Progenitor cell of endocrine pancreas (in vitro differentiated cells): ENCODE results near the gene TLK2. TPM values are rescaled to one million over a fixed set of nuclear protein-coding genes. Genes with fewer than 3 reads are reported as not detected.

Source experiments
- DNase-seq: peaks from one replicate; pipeline ENCODE4 v3.0.0; 2021; ENCODE audit warnings: low spot score; ENCODE audit not compliant: unreplicated experiment
- H3K27ac Mint-ChIP-seq: 2 replicates; pipeline ENCODE4 v1.8.0; 2021; ENCODE audit warnings: mild to moderate bottlenecking, moderate library complexity, mixed read lengths
- H3K27me3 Mint-ChIP-seq: 2 replicates; pipeline ENCODE4 v1.8.0; 2021; ENCODE audit warnings: mixed read lengths
- H3K36me3 Mint-ChIP-seq: 2 replicates; pipeline ENCODE4 v1.8.0; 2022; ENCODE audit warnings: mixed read lengths; ENCODE audit not compliant: insufficient read depth
- H3K4me1 Mint-ChIP-seq: 2 replicates; pipeline ENCODE4 v1.8.0; 2021; ENCODE audit warnings: low read depth, mixed read lengths
- H3K4me3 Mint-ChIP-seq: 2 replicates; pipeline ENCODE4 v1.8.0; 2021; ENCODE audit warnings: low read depth, mild to moderate bottlenecking, moderate library complexity, mixed read lengths
- H3K9me3 Mint-ChIP-seq: 2 replicates; pipeline ENCODE4 v1.8.0; 2021; ENCODE audit warnings: low read depth, mixed read lengths
- CTCF ChIP-seq: fragments of 200-600 bp; sonication (generic); IDR thresholded peaks from one replicate; pipeline ENCODE4 v1.5.0; 2021; ENCODE audit warnings: antibody characterized with exemption, mild to moderate bottlenecking; ENCODE audit not compliant: unreplicated experiment
- total RNA-seq: library from RNA; stranded (reverse); gene quantifications from 2 replicates; pipeline ENCODE4 v1.2.1, GENCODE V29; 2021

TLK2 gene
- total RNA-seq, 1 donor from 2014 or later: 70.1 TPM

GRCh38 chr17:62573480-62574117, 95.0 kb downstream of the TLK2 start:
- H3K27me3 Mint-ChIP-seq: no peaks in the 10 kb centered on the region
- H3K27ac Mint-ChIP-seq: no peak overlapping the region
- H3K36me3 Mint-ChIP-seq: peaks cover 17% of the 10 kb centered on the region
- H3K4me3 Mint-ChIP-seq: no peak overlapping the region
- no peak for DNase-seq
- H3K9me3 Mint-ChIP-seq: no peaks in the 10 kb centered on the region
- no peak for TF ChIP-seq CTCF
- peaks cover 4% of the 10 kb centered on the region for H3K4me1 Mint-ChIP-seq

- TF ChIP-seq CTCF: no peak
- Mint-ChIP-seq H3K36me3 (peaks cover 13% of the 10 kb centered on the region), H3K27me3 (no peaks in the 10 kb centered on the region), H3K4me3 (no peak overlapping the region), H3K9me3 (no peaks in the 10 kb centered on the region), H3K4me1 (peaks cover 4% of the 10 kb centered on the region), H3K27ac (no peak overlapping the region)
- DNase-seq: no peak
Observed at GRCh38 chr17:62576382-62576781, 97.8 kb downstream of the TLK2 start.

- DNase-seq: no peak
- no peaks in the 10 kb centered on the region for H3K27me3 Mint-ChIP-seq
- peaks cover 19% of the 10 kb centered on the region for H3K36me3 Mint-ChIP-seq
- H3K9me3 Mint-ChIP-seq: no peaks in the 10 kb centered on the region
- no peaks in the 10 kb centered on the region for H3K4me1 Mint-ChIP-seq
- no peak for TF ChIP-seq CTCF
- no peak overlapping the region for H3K27ac Mint-ChIP-seq
- no peak overlapping the region for H3K4me3 Mint-ChIP-seq
Observed at GRCh38 chr17:62578757-62579487, 100.3 kb downstream of the TLK2 start.

DNA sequence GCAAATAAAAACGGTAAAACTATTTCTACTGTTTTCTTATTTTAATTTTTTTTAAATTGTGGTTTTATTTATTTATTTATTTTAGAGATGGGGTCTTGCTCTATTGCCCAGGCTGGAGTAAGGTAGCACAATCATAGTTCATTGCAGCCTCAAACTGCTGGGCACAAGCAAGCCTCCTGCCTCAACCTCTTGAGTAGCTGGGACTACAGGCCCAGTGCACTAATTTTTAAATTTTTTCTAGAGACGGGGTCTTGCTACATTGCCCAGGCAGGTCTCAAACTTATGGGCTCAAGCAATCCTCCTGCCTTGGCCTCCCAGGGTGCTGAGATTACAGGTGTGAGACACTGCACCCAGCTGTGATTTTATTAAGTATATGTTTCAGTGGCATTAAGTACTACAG, 102.3 kb downstream of the TLK2 start:
- no peak for DNase-seq
- TF ChIP-seq CTCF: no peak
- no peaks in the 10 kb centered on the region for H3K4me1 Mint-ChIP-seq
- no peak overlapping the region for H3K4me3 Mint-ChIP-seq
- no peaks in the 10 kb centered on the region for H3K9me3 Mint-ChIP-seq
- H3K27me3 Mint-ChIP-seq: no peaks in the 10 kb centered on the region
- peaks cover 15% of the 10 kb centered on the region for H3K36me3 Mint-ChIP-seq
- H3K27ac Mint-ChIP-seq: no peak overlapping the region

DNA sequence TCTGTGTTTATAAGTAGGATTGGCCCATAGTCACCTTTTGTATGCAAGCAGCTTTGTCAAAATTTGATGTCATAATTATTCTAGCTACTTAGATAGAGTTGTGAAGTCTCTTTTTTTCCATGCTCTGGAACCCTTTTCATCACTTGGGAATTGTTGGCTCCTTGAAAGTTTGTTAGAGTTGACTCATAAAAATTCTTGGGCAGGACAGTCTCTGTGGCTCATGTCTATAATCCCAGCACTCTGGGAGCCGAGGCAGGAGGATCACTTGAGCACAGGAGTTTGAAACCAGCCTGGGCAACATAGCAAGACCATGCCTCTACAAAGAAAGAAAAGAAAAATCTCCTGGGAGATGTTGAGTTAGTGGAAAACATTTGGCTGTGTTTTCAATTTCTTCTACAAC, 103.1 kb downstream of the TLK2 start:
- Mint-ChIP-seq H3K4me1 (no peaks in the 10 kb centered on the region), H3K27me3 (no peaks in the 10 kb centered on the region), H3K4me3 (no peak overlapping the region), H3K36me3 (peaks cover 18% of the 10 kb centered on the region), H3K27ac (no peak overlapping the region), H3K9me3 (no peaks in the 10 kb centered on the region)
- no peak for DNase-seq
- no peak for TF ChIP-seq CTCF
